GM18505 (cell line): ENCODE data around the gene TBC1D8.

Experiments used
- ATAC-seq: cut with Tn5 transposase; IDR thresholded peaks from one replicate; pipeline ENCODE4 v1.9.1; 2021; ENCODE audit not compliant: unreplicated experiment
- POLR2A ChIP-seq: IDR thresholded peaks from 4 replicates; pipeline ENCODE4 v1.6.1; 2011; ENCODE audit warnings: borderline replicate concordance; ENCODE audit not compliant: insufficient read depth, insufficient read length; ENCODE audit errors: extremely low read depth

Gene TBC1D8

GRCh38 chr2:101018934-101019333 is 132.2 kb downstream of the TBC1D8 start:
- no peak for TF ChIP-seq POLR2A
- ATAC-seq: no peak

GRCh38 chr2:101017371-101017770 is 133.8 kb downstream of the TBC1D8 start:
- no peak for ATAC-seq
- TF ChIP-seq POLR2A: no peak

- TF ChIP-seq POLR2A: no peak
- ATAC-seq: no peak
Measured at GRCh38 chr2:101014264-101014857, 136.8 kb downstream of the TBC1D8 start.

- no peak for ATAC-seq
- TF ChIP-seq POLR2A: no peak
Measured at GRCh38 chr2:101012706-101013181, 138.4 kb downstream of the TBC1D8 start.

DNA sequence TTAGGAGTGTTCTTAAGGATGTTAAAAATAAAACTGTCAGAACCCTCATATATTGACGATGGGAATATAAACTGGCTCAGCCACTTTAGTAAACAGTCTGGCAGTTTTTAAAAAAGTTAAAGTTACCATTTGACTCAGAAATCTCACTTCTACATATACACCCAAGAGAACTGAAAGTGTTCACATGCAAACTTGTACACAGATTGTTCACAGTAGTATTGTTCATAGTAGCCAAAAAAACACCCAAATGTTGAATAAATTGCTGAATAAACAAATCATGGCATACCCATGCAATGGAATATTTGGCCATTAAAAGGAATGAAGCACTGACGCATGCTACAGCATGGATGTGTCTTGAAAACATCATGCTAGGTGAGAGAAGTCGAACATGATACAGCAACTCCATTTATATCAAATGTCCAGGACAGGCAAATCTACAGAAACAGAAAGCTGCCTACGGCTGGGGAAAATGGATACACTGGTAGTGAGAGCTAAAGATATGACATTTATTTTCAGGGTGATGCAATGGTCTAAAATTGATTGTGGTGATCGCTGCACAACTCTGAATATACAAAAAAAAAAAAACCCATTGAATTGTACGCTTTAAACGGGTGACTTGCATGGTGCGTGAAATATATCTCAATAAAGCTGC is 139.0 kb downstream of the TBC1D8 start:
- peak; percentile 85 for ATAC-seq
- no peak for TF ChIP-seq POLR2A

DNA sequence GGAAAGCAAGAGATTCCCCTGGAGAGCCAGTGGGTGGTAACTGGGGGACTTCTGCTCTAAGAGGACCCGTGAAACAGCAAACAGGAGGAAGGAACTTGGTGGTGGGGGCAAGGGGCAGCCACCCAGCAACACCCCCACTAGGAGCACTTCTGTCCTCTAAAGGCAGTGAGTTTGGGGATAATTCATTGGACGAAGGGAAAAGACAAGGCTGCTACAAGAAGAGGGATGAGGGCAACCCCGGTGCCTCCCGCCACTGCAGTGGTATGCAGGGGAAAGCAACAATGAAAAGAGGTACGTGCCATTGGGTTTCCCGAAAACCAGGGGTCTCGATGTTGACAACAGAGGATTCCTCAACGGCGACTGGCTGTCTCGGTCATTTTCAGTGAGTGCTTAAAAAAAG is 140.0 kb downstream of the TBC1D8 start:
- no peak for TF ChIP-seq POLR2A
- ATAC-seq: no peak

DNA sequence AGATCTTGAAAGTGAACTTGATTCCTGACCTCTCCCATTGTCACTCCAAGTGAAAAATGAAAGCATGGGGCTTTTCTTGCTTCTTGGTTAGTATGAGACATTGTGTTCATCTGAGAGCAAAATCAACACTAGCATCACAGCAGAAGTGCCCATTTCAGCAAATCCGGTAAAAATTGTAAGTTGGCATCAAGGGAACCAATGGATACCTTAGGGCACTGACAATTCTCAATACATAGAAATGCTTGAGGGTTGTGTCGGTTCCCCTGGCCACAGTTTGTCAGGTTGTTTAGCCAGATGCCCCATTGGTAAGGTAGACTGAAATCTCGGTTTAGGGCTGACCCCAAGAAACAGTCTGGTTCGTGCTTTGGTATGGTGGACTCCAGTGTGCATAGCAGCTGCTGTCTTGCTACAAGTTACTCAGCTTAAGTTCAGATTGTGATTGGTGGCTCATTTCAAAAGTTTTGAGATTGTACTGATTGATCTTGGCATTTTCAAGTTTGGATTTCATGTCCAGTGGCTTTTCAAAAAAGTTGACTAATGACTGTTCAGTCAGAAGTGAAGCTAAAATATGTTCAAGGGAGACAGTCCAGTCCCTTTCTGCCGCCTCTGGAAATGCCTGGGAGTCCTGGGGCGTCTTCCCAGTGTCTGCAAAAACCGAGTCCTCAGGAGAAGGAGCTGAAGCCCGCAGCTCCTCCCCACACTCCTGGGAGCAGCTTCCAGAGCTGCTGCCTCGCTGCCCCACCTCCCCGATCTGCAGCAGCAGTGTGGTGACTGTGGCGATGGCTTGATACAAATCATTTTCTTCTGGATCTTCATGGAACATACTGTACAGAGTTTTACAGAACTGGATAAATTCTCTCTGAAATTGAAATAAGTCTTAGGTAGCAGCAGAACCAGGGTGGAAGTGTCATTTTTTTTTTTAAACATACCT is 143.5 kb downstream of the TBC1D8 start:
- no peak for ATAC-seq
- peak; percentile 41 for TF ChIP-seq POLR2A

GRCh38 chr2:101006065-101006715 is 145.0 kb downstream of the TBC1D8 start:
- TF ChIP-seq POLR2A: no peak
- no peak for ATAC-seq

DNA sequence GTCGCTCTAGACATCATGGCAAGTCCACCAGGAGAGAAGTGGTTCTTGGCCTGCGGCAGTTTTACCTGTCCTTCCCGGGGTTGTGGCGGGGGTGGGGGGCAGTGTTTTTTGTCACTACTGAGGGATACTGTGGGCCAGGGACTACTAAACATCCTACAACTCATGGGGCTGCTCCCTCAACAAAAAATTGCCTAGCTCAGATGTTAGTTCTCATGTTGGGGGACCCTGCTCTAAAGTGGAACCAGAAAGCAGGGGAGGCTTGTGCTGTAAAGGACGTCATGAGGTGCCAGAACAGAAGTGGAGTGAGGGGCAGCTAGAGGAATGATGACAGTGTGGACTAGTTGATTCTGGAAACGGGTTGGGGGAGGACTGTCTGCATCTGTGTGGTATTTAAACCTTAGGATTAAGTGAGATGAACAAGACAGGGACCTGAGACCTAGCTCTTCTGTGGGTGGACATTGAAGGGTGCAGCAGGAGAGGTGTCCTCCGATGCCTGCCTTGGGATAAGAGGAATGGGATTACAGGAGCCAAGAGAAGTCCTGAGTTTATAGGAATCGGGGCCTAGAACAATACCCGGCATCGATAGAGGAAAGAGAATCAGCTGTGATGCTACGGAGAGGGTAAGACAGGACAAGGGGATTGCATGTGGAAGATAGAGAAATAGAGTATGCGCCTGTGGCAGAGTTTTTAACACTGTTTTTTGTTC is 146.4 kb downstream of the TBC1D8 start:
- ATAC-seq: no peak

GRCh38 chr2:101003278-101003775 is 147.9 kb downstream of the TBC1D8 start:
- TF ChIP-seq POLR2A: no peak
- no peak for ATAC-seq

More for the DNA sequence above, 146.4 kb downstream of the TBC1D8 start:
- no peak for TF ChIP-seq POLR2A

- no peak for TF ChIP-seq POLR2A
- peak; percentile 4 for ATAC-seq
Measured at GRCh38 chr2:101002562-101003277, 148.5 kb downstream of the TBC1D8 start.
